ENCODE data around the gene RNF220.

DNA sequence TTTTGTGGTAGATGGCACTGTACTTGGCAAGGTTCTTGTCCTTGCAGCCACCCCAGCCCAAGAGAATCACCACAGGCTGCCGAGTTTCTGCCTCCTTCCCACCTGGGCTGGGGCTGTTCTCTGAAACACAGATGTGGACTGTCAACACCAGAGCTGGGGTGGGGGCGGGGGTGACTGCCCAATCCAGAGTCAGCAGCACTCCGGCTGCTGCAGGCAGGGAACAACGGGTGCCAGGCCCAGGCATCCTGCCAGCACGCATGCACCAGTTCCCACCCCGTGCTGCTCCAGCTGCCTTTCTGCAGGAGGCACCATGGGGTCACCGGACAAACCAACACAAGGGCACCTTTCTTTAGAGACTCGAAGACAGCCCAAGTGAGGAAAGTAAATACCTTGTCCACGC is 255.1 kb downstream of the RNF220 start:
- TF ChIP-seq CTCF (IDR thresholded peaks at IDR 0.05) (no peak), POLR2A (IDR thresholded peaks at IDR 0.05) (no peak)

Measured in heart left ventricle (tissue), 13 donors.